ENCODE data around the gene ZNRF1.

GRCh38 chr16:75151798-75152197, 153.0 kb downstream of the ZNRF1 start:
- no peak for TF ChIP-seq EZH2 (IDR thresholded peaks at IDR 0.05)
- TF ChIP-seq POLR2AphosphoS5 (IDR thresholded peaks at IDR 0.05; ENCODE audit: borderline replicate concordance, low read depth, low read length), result no peak
